H9 (cell line): ENCODE results near the gene C2orf78. TPM values are rescaled to one million over a fixed set of nuclear protein-coding genes. Genes with fewer than 3 reads are reported as not detected.

Experiments used
- DNase-seq: peaks from one replicate; pipeline ENCODE4 v3.0.0-alpha.2; 2017
- H2AFZ ChIP-seq: one replicate; pipeline ENCODE4 v1.6.1; 2013; ENCODE audit warnings: mild to moderate bottlenecking, low read length, control low read depth, moderate library complexity
- H2AK5ac ChIP-seq: 2 replicates; pipeline ENCODE4 v1.6.1; 2013; ENCODE audit warnings: low read length, control low read depth, mixed read lengths; ENCODE audit not compliant: insufficient read length
- H2BK120ac ChIP-seq: one replicate; pipeline ENCODE4 v1.6.1; 2013; ENCODE audit warnings: low read depth, mild to moderate bottlenecking, low read length, control low read depth, inconsistent platforms; ENCODE audit not compliant: poor library complexity, severe bottlenecking
- H2BK12ac ChIP-seq: 2 replicates; pipeline ENCODE4 v1.6.1; 2013; ENCODE audit warnings: low read length, control low read depth, mixed read lengths, low read depth; ENCODE audit not compliant: insufficient read length
- H2BK15ac ChIP-seq: 2 replicates; pipeline ENCODE4 v1.6.1; 2013; ENCODE audit warnings: low read depth, low read length, control low read depth
- H2BK20ac ChIP-seq: one replicate; pipeline ENCODE4 v1.6.1; 2013; ENCODE audit warnings: low read depth, mild to moderate bottlenecking, low read length, control low read depth, inconsistent platforms; ENCODE audit not compliant: poor library complexity, severe bottlenecking
- H2BK5ac ChIP-seq: 2 replicates; pipeline ENCODE4 v1.6.1; 2013; ENCODE audit warnings: low read length, control low read depth, mixed read lengths; ENCODE audit not compliant: insufficient read length
- H3K14ac ChIP-seq: 2 replicates; pipeline ENCODE4 v1.6.1; 2013; ENCODE audit warnings: low read length, control low read depth; ENCODE audit not compliant: insufficient read depth
- H3K18ac ChIP-seq: 2 replicates; pipeline ENCODE4 v1.6.1; 2013; ENCODE audit warnings: low read depth, mild to moderate bottlenecking, mixed read lengths, low read length, control low read depth; ENCODE audit not compliant: insufficient read length
- H3K23ac ChIP-seq: 2 replicates; pipeline ENCODE4 v1.6.1; 2013; ENCODE audit warnings: low read length, control low read depth, mixed read lengths, low read depth; ENCODE audit not compliant: insufficient read length
- H3K23me2 ChIP-seq: 2 replicates; pipeline ENCODE4 v1.6.1; 2013; ENCODE audit warnings: low read depth, mild to moderate bottlenecking, mixed read lengths, low read length, control low read depth; ENCODE audit not compliant: insufficient read length, poor library complexity, severe bottlenecking
- H3K27ac ChIP-seq: 2 replicates; pipeline ENCODE4 v1.5.1; 2013; ENCODE audit warnings: low read length, control low read depth, mixed read lengths, low read depth; ENCODE audit not compliant: insufficient read length
- H3K27me3 ChIP-seq: 2 replicates; pipeline ENCODE4 v1.6.1; 2013; ENCODE audit warnings: low read length, control low read depth, inconsistent platforms; ENCODE audit not compliant: insufficient read depth
- H3K4ac ChIP-seq: 2 replicates; pipeline ENCODE4 v1.6.1; 2013; ENCODE audit warnings: low read depth, mild to moderate bottlenecking, control low read depth, inconsistent platforms, low read length, moderate library complexity
- H3K4me1 ChIP-seq: 2 replicates; pipeline ENCODE4 v1.6.1; 2013; ENCODE audit warnings: low read length, control low read depth, inconsistent platforms; ENCODE audit not compliant: insufficient read depth
- H3K4me2 ChIP-seq: 2 replicates; pipeline ENCODE4 v1.6.1; 2013; ENCODE audit warnings: low read length, control low read depth, mixed read lengths; ENCODE audit not compliant: insufficient read length, insufficient read depth
- H3K56ac ChIP-seq: 2 replicates; pipeline ENCODE4 v1.6.1; 2013; ENCODE audit warnings: low read depth, mild to moderate bottlenecking, mixed read lengths, low read length, control low read depth; ENCODE audit not compliant: insufficient read length
- H3K79me1 ChIP-seq: 2 replicates; pipeline ENCODE4 v1.6.1; 2013; ENCODE audit warnings: low read depth, mild to moderate bottlenecking, moderate library complexity, low read length, control low read depth, inconsistent platforms; ENCODE audit not compliant: insufficient read depth, poor library complexity, severe bottlenecking
- H3K79me2 ChIP-seq: 2 replicates; pipeline ENCODE4 v1.6.1; 2013; ENCODE audit warnings: low read length, control low read depth, inconsistent platforms; ENCODE audit not compliant: insufficient read depth
- H3K9ac ChIP-seq: 2 replicates; pipeline ENCODE4 v1.6.1; 2013; ENCODE audit warnings: low read length, control low read depth, mixed read lengths; ENCODE audit not compliant: insufficient read length; ENCODE audit errors: extremely low read depth
- H3K9me3 ChIP-seq: one replicate; pipeline ENCODE4 v1.6.1; 2013; ENCODE audit warnings: low read depth, low read length, inconsistent platforms; ENCODE audit not compliant: control insufficient read depth
- H3T11ph ChIP-seq: one replicate; pipeline ENCODE4 v1.6.1; 2013; ENCODE audit warnings: mild to moderate bottlenecking, low read length, control low read depth, inconsistent platforms
- H4K20me1 ChIP-seq: one replicate; pipeline ENCODE4 v1.6.1; 2013; ENCODE audit not compliant: control insufficient read depth, insufficient read length, insufficient read depth
- H4K5ac ChIP-seq: 2 replicates; pipeline ENCODE4 v1.6.1; 2013; ENCODE audit warnings: low read depth, mild to moderate bottlenecking, mixed read lengths, low read length, control low read depth; ENCODE audit not compliant: insufficient read length
- H4K8ac ChIP-seq: replicated peaks from 2 replicates; pipeline ENCODE4 v1.6.1; 2013; ENCODE audit warnings: low read length, control low read depth, mixed read lengths, low read depth; ENCODE audit not compliant: insufficient read length
- H4K91ac ChIP-seq: 2 replicates; pipeline ENCODE4 v1.6.1; 2013; ENCODE audit warnings: low read depth, mild to moderate bottlenecking, moderate library complexity, mixed read lengths, low read length, control low read depth; ENCODE audit not compliant: insufficient read length
- H3K27ac Mint-ChIP-seq, 3 experiments: 2 replicates in 2 of 3; 3 replicates in 1 of 3; pipeline ENCODE4 v1.8.0; 2020 to 2021; ENCODE audit warnings: mixed read lengths in 3 of 3, mild to moderate bottlenecking in 1 of 3, moderate library complexity in 1 of 3
- H3K27me3 Mint-ChIP-seq: 2 replicates; pipeline ENCODE4 v1.8.0; 2021; ENCODE audit warnings: low read depth, mild to moderate bottlenecking, moderate library complexity, mixed read lengths
- H3K36me3 Mint-ChIP-seq, 3 experiments: 2 replicates in 2 of 3; 3 replicates in 1 of 3; pipeline ENCODE4 v1.8.0; 2020 to 2021; ENCODE audit warnings: low read depth in 3 of 3, mixed read lengths in 3 of 3; ENCODE audit not compliant: insufficient read depth in 1 of 3
- H3K4me1 Mint-ChIP-seq, 2 experiments: 2 replicates each; pipeline ENCODE4 v1.8.0; 2020; ENCODE audit warnings: mixed read lengths in 2 of 2
- H3K4me3 Mint-ChIP-seq, 2 experiments: 2 replicates in 1 of 2; 3 replicates in 1 of 2; pipeline ENCODE4 v1.8.0; 2020 to 2021; ENCODE audit warnings: mild to moderate bottlenecking in 2 of 2, mixed read lengths in 2 of 2, moderate library complexity in 1 of 2
- H3K9me3 Mint-ChIP-seq, 2 experiments: 2 replicates in 1 of 2; 3 replicates in 1 of 2; pipeline ENCODE4 v1.8.0; 2020; ENCODE audit warnings: mild to moderate bottlenecking in 2 of 2, mixed read lengths in 2 of 2, moderate library complexity in 1 of 2
- WGBS: extraction: QIAGEN DNeasy Blood & Tissue Kit; methylation state at CpG from one replicate; pipeline ENCODE4 v1.1.7; 2013; ENCODE audit warnings: missing lambda C conversion rate, low lambda C conversion rate, mixed read lengths; ENCODE audit not compliant: insufficient read length; ENCODE audit errors: extremely low coverage; 5-methylcytosine and 5-hydroxymethylcytosine counted together
- total RNA-seq: library from RNA; stranded (reverse); gene quantifications from 2 replicates; pipeline ENCODE4 v1.2.1, GENCODE V29; 2021
- TF ChIP-seq, protein P1 (sequence below): fragments of 200-600 bp; sonication (generic); conservative IDR thresholded peaks from 3 replicates; pipeline ENCODE4 v1.8.0; 2021; ENCODE audit warnings: antibody characterized with exemption, mild to moderate bottlenecking

C2orf78 gene
- total RNA-seq, 1 experiment from 2014 or later: 0.09 TPM

DNA sequence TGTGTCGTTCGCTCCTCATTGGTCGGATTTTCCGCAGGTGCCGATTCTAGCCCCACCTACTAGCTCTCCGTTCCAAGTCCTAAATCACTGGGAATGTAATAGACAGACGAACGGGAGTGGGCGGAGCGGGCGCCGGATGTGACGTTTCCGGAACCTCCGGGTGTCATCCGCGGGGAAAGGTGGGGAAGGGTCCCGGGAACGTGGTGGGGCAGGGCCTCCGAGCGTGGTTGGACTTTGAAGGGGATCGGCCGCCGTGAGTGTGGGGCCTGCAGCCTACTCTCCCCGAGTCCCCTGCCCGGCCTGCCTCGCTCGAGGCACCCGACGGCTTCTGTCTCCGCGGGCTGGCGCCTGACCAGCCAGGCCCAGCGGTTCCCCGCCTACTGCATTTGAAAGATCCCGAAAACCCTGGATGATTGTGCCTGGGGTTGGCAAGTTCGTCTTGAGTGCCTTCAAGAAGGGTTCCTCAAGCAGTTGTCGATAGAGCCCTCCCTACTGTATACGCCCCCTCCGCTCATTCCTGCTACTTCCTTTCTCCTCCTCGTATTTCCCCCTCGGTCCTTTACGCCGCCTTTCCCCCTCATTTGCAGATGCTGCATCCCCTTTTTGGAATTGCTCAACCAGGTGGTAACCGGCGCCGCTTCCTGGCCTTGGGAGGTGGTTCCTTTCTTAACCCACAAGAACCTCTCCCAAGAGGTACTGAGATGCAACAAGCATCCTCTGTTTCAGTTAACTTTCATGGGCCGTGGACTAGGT lies 45.0 kb downstream of the C2orf78 start, which contains the start of gene STAMBP:
TSS of gene STAMBP (plus strand) at position 144 of the 753 bp plus-strand sequence. CDS start 1,896 bp downstream, outside the sequence.
- WGBS: no CpG with 5 or more reads among the region's 48 CpGs
- H2BK12ac ChIP-seq: no peak within 1 kb of the TSS
- H3K4me1 ChIP-seq: no peaks in the 10 kb centered on the region
- H4K91ac ChIP-seq: no peak within 1 kb of the TSS
- peaks cover 3% of the 10 kb centered on the region for H3K79me1 ChIP-seq
- peak; percentile 96 for DNase-seq
- H4K8ac ChIP-seq: peak within 1 kb of the TSS; percentile 24
- peak within 1 kb of the TSS; percentile 85 for H3K27ac ChIP-seq
- Mint-ChIP-seq H3K9me3 (peaks cover 0 to 2% of the 10 kb centered on the region in 2 experiments; a peak in 1 of 5 replicates), H3K4me1 (peaks cover 15 to 26% of the 10 kb centered on the region in 2 experiments), H3K4me3 (peak within 1 kb of the TSS; percentile 87 to 88), H3K27me3 (peaks cover 24% of the 10 kb centered on the region), H3K36me3 (peaks cover 19 to 30% (median 20%) of the 10 kb centered on the region in 3 experiments), H3K27ac (peak within 1 kb of the TSS; percentile 52 to 94 (median 75))
- H3K14ac ChIP-seq: peak within 1 kb of the TSS; percentile 98
- peak within 1 kb of the TSS; percentile 68 for H3K18ac ChIP-seq
- H4K5ac ChIP-seq: peak within 1 kb of the TSS; percentile 94
- H2AK5ac ChIP-seq: no peak within 1 kb of the TSS
- H2BK20ac ChIP-seq: no peak within 1 kb of the TSS
- H3K4me2 ChIP-seq: peak within 1 kb of the TSS; percentile 99
- H3K79me2 ChIP-seq: peaks cover 5% of the 10 kb centered on the region; the same call in 1 of the 2 replicates
- no peak within 1 kb of the TSS for H3K56ac ChIP-seq
- H3K23ac ChIP-seq: no peak within 1 kb of the TSS
- TF ChIP-seq, protein P1, sequence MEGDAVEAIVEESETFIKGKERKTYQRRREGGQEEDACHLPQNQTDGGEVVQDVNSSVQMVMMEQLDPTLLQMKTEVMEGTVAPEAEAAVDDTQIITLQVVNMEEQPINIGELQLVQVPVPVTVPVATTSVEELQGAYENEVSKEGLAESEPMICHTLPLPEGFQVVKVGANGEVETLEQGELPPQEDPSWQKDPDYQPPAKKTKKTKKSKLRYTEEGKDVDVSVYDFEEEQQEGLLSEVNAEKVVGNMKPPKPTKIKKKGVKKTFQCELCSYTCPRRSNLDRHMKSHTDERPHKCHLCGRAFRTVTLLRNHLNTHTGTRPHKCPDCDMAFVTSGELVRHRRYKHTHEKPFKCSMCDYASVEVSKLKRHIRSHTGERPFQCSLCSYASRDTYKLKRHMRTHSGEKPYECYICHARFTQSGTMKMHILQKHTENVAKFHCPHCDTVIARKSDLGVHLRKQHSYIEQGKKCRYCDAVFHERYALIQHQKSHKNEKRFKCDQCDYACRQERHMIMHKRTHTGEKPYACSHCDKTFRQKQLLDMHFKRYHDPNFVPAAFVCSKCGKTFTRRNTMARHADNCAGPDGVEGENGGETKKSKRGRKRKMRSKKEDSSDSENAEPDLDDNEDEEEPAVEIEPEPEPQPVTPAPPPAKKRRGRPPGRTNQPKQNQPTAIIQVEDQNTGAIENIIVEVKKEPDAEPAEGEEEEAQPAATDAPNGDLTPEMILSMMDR: no peak
- peaks cover 6% of the 10 kb centered on the region for H3K23me2 ChIP-seq
- no peaks in the 10 kb centered on the region for H3K9me3 ChIP-seq
- peak within 1 kb of the TSS; percentile 94 for H3K9ac ChIP-seq
- H3K27me3 ChIP-seq: no peaks in the 10 kb centered on the region
- peak within 1 kb of the TSS; percentile 53 for H2BK120ac ChIP-seq
- peak within 1 kb of the TSS; percentile 100 for H2AFZ ChIP-seq
- 0 out of 2 replicates have a peak within 1 kb of the TSS, but pooled peaks have one; percentile 19 for H2BK15ac ChIP-seq
- H2BK5ac ChIP-seq: peak within 1 kb of the TSS; percentile 2
- no peaks in the 10 kb centered on the region for H4K20me1 ChIP-seq
- H3T11ph ChIP-seq: no peak within 1 kb of the TSS
- H3K4ac ChIP-seq: no peak within 1 kb of the TSS
